Subcutaneous adipose tissue (tissue), 4 donors: ENCODE data around the gene DCTD. TPM values are rescaled to one million over a fixed set of nuclear protein-coding genes. Genes with fewer than 3 reads are reported as not detected.

ENCODE experiments used
- CTCF ChIP-seq: fragments of 450-650 bp; IDR thresholded peaks from one replicate; pipeline ENCODE4 v1.5.1; 2016; ENCODE audit warnings: low read depth, mild to moderate bottlenecking, control low read depth, antibody characterized with exemption, moderate library complexity
- total RNA-seq, 4 donors: library from RNA; depleted of rRNA; stranded (reverse); fragments of >200 nt; gene quantifications; one replicate each; pipeline ENCODE4 v1.1.0, GENCODE V29; 2016

Gene DCTD
- total RNA-seq, 4 donors from 2014 or later = 50.1 to 64.4 (median 63.2) TPM

GRCh38 chr4:182920676-182921075, 3.5 kb upstream of the DCTD start:
- no peak for TF ChIP-seq CTCF

GRCh38 chr4:182918791-182919302, 1.7 kb upstream of the DCTD start:
- TF ChIP-seq CTCF = no peak

- TF ChIP-seq CTCF = no peak
Measured at GRCh38 chr4:182918044-182918607, 940 bp upstream of the DCTD start.

GRCh38 chr4:182916483-182917181, 554 bp downstream of the DCTD start:
- no peak for TF ChIP-seq CTCF

- TF ChIP-seq CTCF = no peak
Measured at GRCh38 chr4:182914357-182914756, 2.8 kb downstream of the DCTD start.

GRCh38 chr4:182913621-182914020, 3.6 kb downstream of the DCTD start:
- no peak for TF ChIP-seq CTCF

GRCh38 chr4:182913036-182913435, 4.2 kb downstream of the DCTD start:
- TF ChIP-seq CTCF = no peak
